ENCODE data around the gene MARCHF6. TPM values are rescaled to one million over a fixed set of nuclear protein-coding genes. Genes with fewer than 3 reads are reported as not detected.

MARCHF6 gene
- polyA plus RNA-seq, 1 of the 3 experiments (the other 2 are of a cell fraction): 52.4 TPM

DNA sequence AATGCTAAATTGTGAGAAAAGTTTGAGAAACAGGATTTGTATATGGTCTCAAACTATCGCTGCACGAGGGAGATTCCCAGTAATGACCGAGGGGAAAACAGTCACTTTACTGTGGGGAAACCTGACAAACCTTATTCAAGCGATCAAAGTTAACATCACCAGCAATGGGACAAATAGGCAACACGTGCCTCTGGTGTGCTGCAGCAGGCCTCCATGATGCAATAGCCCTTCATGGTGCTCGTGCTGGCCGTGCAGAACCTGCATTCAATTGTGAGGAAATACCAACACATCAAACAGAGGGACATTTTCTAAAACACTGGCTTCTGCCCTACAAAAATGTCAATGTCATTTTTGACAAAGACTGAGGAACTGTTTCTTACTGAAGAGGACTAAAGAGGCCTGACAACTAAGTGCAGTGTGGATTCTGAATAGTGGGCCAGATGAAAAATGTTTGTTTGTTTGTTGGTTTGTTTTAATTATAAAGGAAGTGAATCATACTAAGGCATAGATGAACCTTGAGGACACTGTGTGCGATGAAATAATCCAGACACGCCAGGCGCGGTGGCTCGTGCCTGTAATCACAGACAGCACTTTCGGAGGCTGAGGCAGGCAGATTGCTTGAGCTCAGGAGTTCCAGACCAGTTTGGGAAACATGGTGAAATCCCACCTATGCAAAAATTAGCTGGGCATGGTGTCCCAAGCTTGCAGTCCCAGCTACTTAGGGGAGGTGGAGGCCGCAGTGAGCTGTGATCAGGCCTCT is 17.6 kb upstream of the MARCHF6 start:
- no peaks in the 10 kb centered on the region for H3K9me3 ChIP-seq
- H2AFZ ChIP-seq (ENCODE audit: low read depth): no peak overlapping the region
- peaks cover 0 to 27% of the 10 kb centered on the region in 2 experiments; a peak in 1 of 4 replicates for H3K4me1 ChIP-seq (ENCODE audit: control insufficient read depth in 1 of 2, insufficient read depth in 2 of 2, low read depth in 1 of 2, low read length in 1 of 2)
- TF ChIP-seq SMC3 (IDR thresholded peaks at IDR 0.05; ENCODE audit: low read depth, low read length) (no peak), JUND (IDR thresholded peaks at IDR 0.05) (no peak), TCF12 (IDR thresholded peaks at IDR 0.05) (no peak), SIN3A (IDR thresholded peaks at IDR 0.05; ENCODE audit: borderline replicate concordance, low read depth, low read length) (no peak), CHD2 (IDR thresholded peaks at IDR 0.05; ENCODE audit: low read length, partially characterized antibody) (no peak), MXI1 (IDR thresholded peaks at IDR 0.05; ENCODE audit: low read depth, low read length) (no peak)
- no peaks in the 10 kb centered on the region for H3F3A ChIP-seq (replicated peaks; ENCODE audit: insufficient read depth)
- no peak overlapping the region for H3K9ac ChIP-seq
- no peak overlapping the region for H3K4me3 ChIP-seq (ENCODE audit: low read depth in 2 of 2, low read length in 1 of 2)
- H3K4me2 ChIP-seq: no peak overlapping the region
- H4K20me1 ChIP-seq (ENCODE audit: insufficient read depth): no peaks in the 10 kb centered on the region
- ChIA-PET CTCF (no interaction called here), POLR2A (no interaction called here)
- H3K27ac ChIP-seq (ENCODE audit: low read depth in 2 of 2, low read length in 1 of 2): no peak overlapping the region
- no peaks in the 10 kb centered on the region for H3K9me2 ChIP-seq
- no peaks in the 10 kb centered on the region for H3K36me3 ChIP-seq (replicated peaks in 1 of 2; ENCODE audit: control insufficient read depth in 1 of 2, insufficient read depth in 2 of 2, low read length in 1 of 2)
- no peaks in the 10 kb centered on the region for H3K79me2 ChIP-seq (ENCODE audit: insufficient read depth)
- DNase-seq: no peak
- no peaks in the 10 kb centered on the region for H3K27me3 ChIP-seq (ENCODE audit: insufficient read depth)
- 93% methylated on average over 14 of the region's 14 CpGs for WGBS (ENCODE audit: low lambda C conversion rate)

DNA sequence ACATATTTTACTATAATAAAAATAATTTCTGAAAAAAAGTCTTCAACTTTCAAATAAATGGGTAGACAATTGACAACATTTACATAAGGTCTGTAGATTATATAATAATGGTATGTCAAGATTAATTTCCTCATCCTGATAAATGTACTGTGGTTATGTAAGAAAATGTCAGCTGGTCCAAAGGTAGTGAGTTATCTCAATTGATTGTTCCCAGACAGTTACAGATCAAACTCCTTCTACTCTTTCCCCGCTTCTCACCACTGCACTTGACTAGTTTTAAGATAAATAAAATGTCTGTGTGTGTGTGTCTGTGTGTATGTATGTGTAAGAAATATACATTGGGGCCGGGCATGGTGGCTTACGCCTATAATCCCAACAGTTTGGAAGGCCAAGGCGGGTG is 16.4 kb upstream of the MARCHF6 start:
- H2AFZ ChIP-seq (ENCODE audit: low read depth): no peak overlapping the region
- DNase-seq: no peak
- H3K27me3 ChIP-seq (ENCODE audit: insufficient read depth): no peaks in the 10 kb centered on the region
- CTCF ChIA-PET: no interaction called here
- WGBS (ENCODE audit: low lambda C conversion rate): 94% methylated on average over 4 of the region's 4 CpGs
- no peaks in the 10 kb centered on the region for H3K36me3 ChIP-seq (replicated peaks in 1 of 2; ENCODE audit: control insufficient read depth in 1 of 2, insufficient read depth in 2 of 2, low read length in 1 of 2)
- no peaks in the 10 kb centered on the region for H3F3A ChIP-seq (replicated peaks; ENCODE audit: insufficient read depth)
- peaks cover 0 to 18% of the 10 kb centered on the region in 2 experiments; a peak in 1 of 4 replicates for H3K4me1 ChIP-seq (ENCODE audit: control insufficient read depth in 1 of 2, insufficient read depth in 2 of 2, low read depth in 1 of 2, low read length in 1 of 2)
- POLR2A ChIA-PET: no interaction called here
- no peaks in the 10 kb centered on the region for H4K20me1 ChIP-seq (ENCODE audit: insufficient read depth)
- no peaks in the 10 kb centered on the region for H3K9me2 ChIP-seq
- H3K27ac ChIP-seq (ENCODE audit: low read depth in 2 of 2, low read length in 1 of 2): no peak overlapping the region
- no peaks in the 10 kb centered on the region for H3K79me2 ChIP-seq (ENCODE audit: insufficient read depth)
- no peaks in the 10 kb centered on the region for H3K9me3 ChIP-seq
- no peak for TF ChIP-seq ELF1 (IDR thresholded peaks at IDR 0.05)
- no peak for TF ChIP-seq TCF12 (IDR thresholded peaks at IDR 0.05)
- TF ChIP-seq, protein P1, sequence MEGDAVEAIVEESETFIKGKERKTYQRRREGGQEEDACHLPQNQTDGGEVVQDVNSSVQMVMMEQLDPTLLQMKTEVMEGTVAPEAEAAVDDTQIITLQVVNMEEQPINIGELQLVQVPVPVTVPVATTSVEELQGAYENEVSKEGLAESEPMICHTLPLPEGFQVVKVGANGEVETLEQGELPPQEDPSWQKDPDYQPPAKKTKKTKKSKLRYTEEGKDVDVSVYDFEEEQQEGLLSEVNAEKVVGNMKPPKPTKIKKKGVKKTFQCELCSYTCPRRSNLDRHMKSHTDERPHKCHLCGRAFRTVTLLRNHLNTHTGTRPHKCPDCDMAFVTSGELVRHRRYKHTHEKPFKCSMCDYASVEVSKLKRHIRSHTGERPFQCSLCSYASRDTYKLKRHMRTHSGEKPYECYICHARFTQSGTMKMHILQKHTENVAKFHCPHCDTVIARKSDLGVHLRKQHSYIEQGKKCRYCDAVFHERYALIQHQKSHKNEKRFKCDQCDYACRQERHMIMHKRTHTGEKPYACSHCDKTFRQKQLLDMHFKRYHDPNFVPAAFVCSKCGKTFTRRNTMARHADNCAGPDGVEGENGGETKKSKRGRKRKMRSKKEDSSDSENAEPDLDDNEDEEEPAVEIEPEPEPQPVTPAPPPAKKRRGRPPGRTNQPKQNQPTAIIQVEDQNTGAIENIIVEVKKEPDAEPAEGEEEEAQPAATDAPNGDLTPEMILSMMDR (IDR thresholded peaks at IDR 0.05): no peak
- TF ChIP-seq MXI1 (IDR thresholded peaks at IDR 0.05; ENCODE audit: low read depth, low read length): no peak
- TF ChIP-seq GATA2 (CRISPR knock-in tag; IDR thresholded peaks at IDR 0.05): no peak
- no peak for TF ChIP-seq POLR2AphosphoS5 (IDR thresholded peaks at IDR 0.05; ENCODE audit: low read depth, low read length)
- no peak for TF ChIP-seq FOXJ3 (CRISPR knock-in tag; IDR thresholded peaks at IDR 0.05)
- no peak for TF ChIP-seq NFIC (IDR thresholded peaks at IDR 0.05; ENCODE audit: borderline replicate concordance)
- no peak for TF ChIP-seq RAD21 (IDR thresholded peaks at IDR 0.05; ENCODE audit: low read length)
- no peak for TF ChIP-seq EZH2phosphoT487 (IDR thresholded peaks at IDR 0.05; ENCODE audit: borderline replicate concordance, low read depth)
- TF ChIP-seq RFX5 (IDR thresholded peaks at IDR 0.05; ENCODE audit: low read length): no peak
- TF ChIP-seq, protein P2, sequence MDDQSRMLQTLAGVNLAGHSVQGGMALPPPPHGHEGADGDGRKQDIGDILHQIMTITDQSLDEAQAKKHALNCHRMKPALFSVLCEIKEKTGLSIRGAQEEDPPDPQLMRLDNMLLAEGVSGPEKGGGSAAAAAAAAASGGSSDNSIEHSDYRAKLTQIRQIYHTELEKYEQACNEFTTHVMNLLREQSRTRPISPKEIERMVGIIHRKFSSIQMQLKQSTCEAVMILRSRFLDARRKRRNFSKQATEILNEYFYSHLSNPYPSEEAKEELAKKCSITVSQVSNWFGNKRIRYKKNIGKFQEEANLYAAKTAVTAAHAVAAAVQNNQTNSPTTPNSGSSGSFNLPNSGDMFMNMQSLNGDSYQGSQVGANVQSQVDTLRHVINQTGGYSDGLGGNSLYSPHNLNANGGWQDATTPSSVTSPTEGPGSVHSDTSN (IDR thresholded peaks at IDR 0.05): no peak
- no peak for TF ChIP-seq MEF2A (IDR thresholded peaks at IDR 0.05; ENCODE audit: borderline replicate concordance, low read depth)
- TF ChIP-seq TEAD4 (IDR thresholded peaks at IDR 0.05; ENCODE audit: borderline replicate concordance, insufficient read depth): no peak
- TF ChIP-seq, protein P3, sequence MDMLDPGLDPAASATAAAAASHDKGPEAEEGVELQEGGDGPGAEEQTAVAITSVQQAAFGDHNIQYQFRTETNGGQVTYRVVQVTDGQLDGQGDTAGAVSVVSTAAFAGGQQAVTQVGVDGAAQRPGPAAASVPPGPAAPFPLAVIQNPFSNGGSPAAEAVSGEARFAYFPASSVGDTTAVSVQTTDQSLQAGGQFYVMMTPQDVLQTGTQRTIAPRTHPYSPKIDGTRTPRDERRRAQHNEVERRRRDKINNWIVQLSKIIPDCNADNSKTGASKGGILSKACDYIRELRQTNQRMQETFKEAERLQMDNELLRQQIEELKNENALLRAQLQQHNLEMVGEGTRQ (IDR thresholded peaks at IDR 0.05; ENCODE audit: borderline replicate concordance, low read depth, low read length): no peak
- TF ChIP-seq NRF1 (IDR thresholded peaks at IDR 0.05; ENCODE audit: low read depth, low read length): no peak
- TF ChIP-seq FOSL2 (IDR thresholded peaks at IDR 0.05; ENCODE audit: borderline replicate concordance, low read depth): no peak
- no peak for TF ChIP-seq RCOR1 (IDR thresholded peaks at IDR 0.05; ENCODE audit: low read length)
- TF ChIP-seq, protein P4, sequence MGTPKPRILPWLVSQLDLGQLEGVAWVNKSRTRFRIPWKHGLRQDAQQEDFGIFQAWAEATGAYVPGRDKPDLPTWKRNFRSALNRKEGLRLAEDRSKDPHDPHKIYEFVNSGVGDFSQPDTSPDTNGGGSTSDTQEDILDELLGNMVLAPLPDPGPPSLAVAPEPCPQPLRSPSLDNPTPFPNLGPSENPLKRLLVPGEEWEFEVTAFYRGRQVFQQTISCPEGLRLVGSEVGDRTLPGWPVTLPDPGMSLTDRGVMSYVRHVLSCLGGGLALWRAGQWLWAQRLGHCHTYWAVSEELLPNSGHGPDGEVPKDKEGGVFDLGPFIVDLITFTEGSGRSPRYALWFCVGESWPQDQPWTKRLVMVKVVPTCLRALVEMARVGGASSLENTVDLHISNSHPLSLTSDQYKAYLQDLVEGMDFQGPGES (IDR thresholded peaks at IDR 0.05; ENCODE audit: low read depth, low read length): no peak
- no peak for TF ChIP-seq FOXM1 (IDR thresholded peaks at IDR 0.05; ENCODE audit: low read depth)
- H3K4me3 ChIP-seq (ENCODE audit: low read depth in 2 of 2, low read length in 1 of 2): no peak overlapping the region
- H3K9ac ChIP-seq: no peak overlapping the region
- no peak overlapping the region for H3K4me2 ChIP-seq

Measured in SK-N-SH (cell line).